Measurements from ENCODE around the gene GPR107.
"Not testable (repeated sequence)": the region's sequence is repeated elsewhere in the genome, so short reads cannot be mapped to it uniquely, and the experiment has no call there.

DNA sequence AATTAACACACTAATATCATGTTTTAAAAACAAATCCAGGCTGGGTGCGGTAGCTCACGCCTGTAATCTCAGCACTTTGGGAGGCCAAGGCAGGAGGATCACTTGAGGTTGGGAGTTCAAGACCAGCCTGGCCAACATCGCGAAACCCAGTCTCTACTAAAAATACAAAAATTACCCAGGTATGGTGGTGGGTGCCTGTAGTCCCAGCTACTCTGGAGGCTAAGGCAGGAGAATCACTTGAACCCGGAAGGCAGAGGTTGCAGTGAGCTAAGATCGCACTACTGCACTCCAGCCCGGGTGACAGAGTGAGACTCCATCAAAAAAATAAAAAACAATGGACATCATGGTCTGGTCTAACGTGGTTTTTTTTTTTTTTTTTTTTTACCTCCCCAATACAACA is 36.2 kb upstream of the GPR107 start:
- TF ChIP-seq POLR2A (IDR thresholded peaks at IDR 0.05), result not testable (repeated sequence)
- TF ChIP-seq, protein P1, sequence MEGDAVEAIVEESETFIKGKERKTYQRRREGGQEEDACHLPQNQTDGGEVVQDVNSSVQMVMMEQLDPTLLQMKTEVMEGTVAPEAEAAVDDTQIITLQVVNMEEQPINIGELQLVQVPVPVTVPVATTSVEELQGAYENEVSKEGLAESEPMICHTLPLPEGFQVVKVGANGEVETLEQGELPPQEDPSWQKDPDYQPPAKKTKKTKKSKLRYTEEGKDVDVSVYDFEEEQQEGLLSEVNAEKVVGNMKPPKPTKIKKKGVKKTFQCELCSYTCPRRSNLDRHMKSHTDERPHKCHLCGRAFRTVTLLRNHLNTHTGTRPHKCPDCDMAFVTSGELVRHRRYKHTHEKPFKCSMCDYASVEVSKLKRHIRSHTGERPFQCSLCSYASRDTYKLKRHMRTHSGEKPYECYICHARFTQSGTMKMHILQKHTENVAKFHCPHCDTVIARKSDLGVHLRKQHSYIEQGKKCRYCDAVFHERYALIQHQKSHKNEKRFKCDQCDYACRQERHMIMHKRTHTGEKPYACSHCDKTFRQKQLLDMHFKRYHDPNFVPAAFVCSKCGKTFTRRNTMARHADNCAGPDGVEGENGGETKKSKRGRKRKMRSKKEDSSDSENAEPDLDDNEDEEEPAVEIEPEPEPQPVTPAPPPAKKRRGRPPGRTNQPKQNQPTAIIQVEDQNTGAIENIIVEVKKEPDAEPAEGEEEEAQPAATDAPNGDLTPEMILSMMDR (IDR thresholded peaks at IDR 0.05), result not testable (repeated sequence)

All from right lobe of liver (tissue), 4 donors.